WI38 (cell line): ENCODE data around the gene VWF.
A peak's percentile ranks its signal among the peaks of the same experiment; 100 is the strongest.

ENCODE experiments used
- H3K4me3 ChIP-seq: 2 replicates; pipeline ENCODE4 v1.5.1; 2011; ENCODE audit warnings: low read depth, mild to moderate bottlenecking, control low read depth, low read length
- TF ChIP-seq, protein P1 (sequence below): IDR thresholded peaks from 2 replicates; pipeline ENCODE4 v1.5.1; 2012; ENCODE audit warnings: low read depth, mild to moderate bottlenecking, control low read depth, low read length

The VWF gene

DNA sequence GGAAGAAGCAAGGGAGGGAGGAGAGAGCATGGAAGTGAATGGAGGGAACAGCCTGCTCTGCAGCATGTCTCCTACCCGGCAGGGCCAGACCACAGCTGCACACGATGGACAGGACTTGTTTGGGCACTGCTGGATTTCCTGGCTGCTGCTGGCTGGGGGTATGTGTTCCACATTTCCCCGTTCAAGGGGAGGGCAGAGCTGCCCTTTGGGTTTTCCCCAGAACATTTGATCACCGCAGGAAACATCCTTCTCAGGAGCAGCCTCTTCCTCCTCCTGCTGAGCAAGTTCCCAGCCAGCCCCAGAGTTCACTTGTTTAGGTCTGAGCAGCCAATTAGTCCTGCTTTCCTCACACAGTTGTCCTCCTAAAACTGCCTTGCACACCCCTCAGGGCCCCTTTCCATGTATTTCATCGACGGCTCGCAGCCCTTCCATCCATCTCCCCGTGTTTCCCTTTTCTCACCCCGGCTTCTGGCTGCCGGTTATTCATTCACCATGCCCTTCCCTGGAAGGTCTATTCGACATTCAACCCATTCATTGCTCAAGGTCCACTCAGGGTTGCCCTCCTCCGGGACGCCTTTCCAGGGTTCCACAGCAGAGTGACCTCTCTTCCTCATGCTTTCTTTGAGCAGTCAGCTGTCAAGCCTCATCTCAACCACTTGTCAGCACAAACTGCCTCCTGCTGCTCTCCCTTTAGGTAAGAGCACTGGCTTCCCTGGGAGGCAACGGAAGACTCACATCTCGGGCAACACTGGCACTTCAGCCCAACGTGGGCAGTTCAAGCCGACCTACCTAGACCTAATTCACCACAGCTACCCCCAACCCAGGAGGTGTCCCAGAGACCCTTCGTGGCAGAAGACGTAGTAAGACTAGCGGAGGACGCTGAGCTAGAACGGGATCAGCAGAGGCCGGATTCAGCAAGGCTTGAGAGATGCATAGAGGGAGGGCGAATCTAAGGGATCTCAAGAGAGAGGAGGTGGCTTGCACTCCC, 159.3 kb downstream of the VWF start:
- no peak overlapping the region for H3K4me3 ChIP-seq
- TF ChIP-seq, protein P1, sequence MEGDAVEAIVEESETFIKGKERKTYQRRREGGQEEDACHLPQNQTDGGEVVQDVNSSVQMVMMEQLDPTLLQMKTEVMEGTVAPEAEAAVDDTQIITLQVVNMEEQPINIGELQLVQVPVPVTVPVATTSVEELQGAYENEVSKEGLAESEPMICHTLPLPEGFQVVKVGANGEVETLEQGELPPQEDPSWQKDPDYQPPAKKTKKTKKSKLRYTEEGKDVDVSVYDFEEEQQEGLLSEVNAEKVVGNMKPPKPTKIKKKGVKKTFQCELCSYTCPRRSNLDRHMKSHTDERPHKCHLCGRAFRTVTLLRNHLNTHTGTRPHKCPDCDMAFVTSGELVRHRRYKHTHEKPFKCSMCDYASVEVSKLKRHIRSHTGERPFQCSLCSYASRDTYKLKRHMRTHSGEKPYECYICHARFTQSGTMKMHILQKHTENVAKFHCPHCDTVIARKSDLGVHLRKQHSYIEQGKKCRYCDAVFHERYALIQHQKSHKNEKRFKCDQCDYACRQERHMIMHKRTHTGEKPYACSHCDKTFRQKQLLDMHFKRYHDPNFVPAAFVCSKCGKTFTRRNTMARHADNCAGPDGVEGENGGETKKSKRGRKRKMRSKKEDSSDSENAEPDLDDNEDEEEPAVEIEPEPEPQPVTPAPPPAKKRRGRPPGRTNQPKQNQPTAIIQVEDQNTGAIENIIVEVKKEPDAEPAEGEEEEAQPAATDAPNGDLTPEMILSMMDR: 0 out of 2 replicates have a peak, but pooled peaks have one; percentile 11

DNA sequence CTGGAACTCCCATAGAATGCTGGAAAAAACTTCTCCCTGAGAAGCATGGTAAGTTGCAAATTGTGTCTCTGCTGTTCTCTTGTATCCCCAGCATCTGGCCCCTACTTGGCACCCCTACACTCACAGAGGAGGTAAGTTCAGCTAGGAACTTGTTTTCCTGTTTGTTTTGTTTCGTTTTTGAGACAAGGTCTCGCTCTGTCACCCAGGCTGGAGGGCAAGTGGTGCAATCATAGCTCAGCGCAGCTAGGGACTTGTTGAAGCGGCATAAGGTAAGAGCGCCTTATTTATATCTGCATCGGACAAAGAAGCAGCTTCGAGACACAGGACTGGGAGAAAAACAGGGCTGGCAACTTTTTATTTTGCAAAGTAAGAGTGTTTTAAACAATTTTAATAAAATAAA, 161.0 kb downstream of the VWF start:
- H3K4me3 ChIP-seq: no peak overlapping the region
- TF ChIP-seq, protein P1: no peak

DNA sequence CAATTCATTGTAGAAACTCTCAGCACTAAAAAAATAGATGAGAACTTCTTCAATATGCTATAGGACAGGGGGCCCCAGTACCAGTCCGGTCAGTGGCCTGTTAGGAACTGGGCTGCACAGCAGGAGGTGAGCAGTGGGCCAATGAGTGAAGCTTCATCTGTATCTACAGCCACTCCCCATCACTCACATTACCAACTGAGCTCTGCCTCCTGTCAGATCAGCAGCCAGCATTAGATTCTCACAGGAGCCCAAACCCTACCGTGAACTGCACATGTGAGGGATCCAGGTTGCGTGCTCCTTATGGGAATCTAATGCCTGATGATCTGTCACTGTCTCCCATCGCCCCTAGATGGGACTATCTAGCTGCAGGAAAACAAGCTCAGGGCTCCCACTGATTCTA, 163.7 kb downstream of the VWF start:
- H3K4me3 ChIP-seq: no peak overlapping the region
- TF ChIP-seq, protein P1: no peak

DNA sequence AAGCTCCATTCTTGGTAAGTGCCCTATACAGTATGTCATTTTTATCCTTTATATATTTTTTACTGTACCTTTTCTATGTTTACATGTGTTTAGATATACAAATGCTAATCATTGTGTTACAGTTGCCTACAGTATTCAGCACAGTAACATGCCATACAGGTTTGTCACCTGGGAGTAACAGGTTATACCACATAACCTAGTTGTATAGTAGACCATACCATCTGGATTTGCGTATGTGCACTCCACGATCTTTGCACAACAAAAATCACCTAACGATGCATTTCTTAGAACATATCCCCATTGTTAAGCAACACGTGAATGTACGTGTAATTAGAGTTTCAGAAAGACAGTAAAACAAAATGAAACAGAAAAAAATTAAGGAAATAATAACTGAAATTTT, 167.5 kb downstream of the VWF start:
- TF ChIP-seq, protein P1: no peak
- no peak overlapping the region for H3K4me3 ChIP-seq

DNA sequence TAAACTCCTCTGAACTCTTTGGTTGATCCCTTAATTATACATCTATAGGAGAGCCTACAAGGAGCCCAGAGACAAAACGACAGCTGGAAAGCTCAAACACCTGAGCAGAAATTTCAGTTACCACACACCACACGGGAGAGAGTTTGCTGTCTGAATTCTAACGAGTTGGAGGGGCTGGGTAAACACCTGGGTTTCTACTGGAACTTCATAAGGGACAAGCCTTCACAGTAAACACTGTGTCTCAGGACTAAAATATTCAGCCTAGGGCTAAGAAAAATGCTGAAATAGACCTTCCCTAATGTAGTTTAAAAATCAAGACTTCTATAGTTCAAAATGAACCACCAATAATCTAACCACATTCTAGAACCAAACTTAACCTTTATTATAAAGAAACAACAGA, 169.8 kb downstream of the VWF start:
- TF ChIP-seq, protein P1: no peak
- no peak overlapping the region for H3K4me3 ChIP-seq

DNA sequence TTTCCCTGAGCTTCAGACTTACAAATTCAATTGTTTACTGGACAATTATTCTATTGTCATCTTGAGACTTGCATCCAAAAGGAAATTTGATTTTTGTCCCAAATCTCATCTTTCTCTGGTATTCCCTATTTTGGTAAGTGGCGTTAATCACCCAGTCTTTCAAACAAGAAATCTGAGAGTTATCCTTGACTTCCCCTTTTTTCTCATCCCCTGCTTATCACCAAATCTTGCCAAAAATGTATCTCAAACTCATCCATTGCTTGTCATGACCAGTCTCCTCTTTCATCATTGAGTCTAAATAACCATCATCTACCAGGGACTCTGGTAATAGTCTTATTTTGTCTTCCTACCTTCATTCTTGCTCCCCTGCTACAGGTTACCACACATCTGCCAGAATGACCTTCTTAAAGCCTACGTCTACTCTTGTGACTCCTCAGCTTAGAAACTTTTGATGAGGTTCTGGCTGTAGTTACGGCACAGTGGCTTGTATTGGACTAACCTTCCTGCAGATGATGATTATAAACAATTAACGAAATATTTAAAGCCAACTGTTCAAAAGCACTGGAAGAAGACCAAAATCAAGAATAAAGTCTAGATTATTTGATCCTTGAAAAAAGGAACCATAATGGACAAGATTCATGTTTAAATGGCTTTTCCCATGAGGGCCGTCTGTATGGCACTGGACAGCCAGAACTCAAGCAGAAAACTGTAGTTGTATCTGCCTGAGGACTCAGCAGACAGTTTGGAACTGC, 170.5 kb downstream of the VWF start:
- TF ChIP-seq, protein P1: no peak
- H3K4me3 ChIP-seq: no peak overlapping the region

DNA sequence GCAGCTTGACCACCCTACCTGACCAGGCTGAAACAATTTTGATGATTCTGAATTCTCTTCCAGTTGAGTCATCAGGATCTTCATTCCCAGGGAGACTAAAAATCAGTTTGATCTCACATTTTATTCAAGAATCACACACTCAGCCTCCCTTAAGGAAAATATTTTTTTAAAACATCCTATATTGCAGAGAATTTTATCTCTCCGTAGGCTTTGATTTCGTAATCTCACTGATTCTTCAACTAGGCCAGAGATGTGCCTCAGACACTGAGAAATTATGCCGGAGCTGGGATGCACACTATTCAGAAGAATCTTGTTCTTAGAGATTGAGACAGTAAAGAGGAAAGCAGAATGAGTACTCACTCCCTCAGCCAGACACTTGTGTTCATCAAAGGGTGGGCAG, 172.4 kb downstream of the VWF start:
- TF ChIP-seq, protein P1: no peak
- no peak overlapping the region for H3K4me3 ChIP-seq
